LNCAP (cell line): ENCODE results near the gene RIOX2.

Experiments used
- CTCF ChIP-seq: fragments of 450-650 bp; IDR thresholded peaks from 2 replicates; pipeline ENCODE4 v1.5.1; 2017; ENCODE audit warnings: mild to moderate bottlenecking

RIOX2 gene

GRCh38 chr3:97994328-97994945 is 22.2 kb upstream of the RIOX2 start:
- no peak for TF ChIP-seq CTCF

GRCh38 chr3:97993526-97993925 is 21.3 kb upstream of the RIOX2 start:
- no peak for TF ChIP-seq CTCF

- TF ChIP-seq CTCF: no peak
Measured at GRCh38 chr3:97992547-97993173, 20.4 kb upstream of the RIOX2 start.

- no peak for TF ChIP-seq CTCF
Measured at GRCh38 chr3:97991293-97991682, 19.1 kb upstream of the RIOX2 start.

GRCh38 chr3:97990624-97991292 is 18.5 kb upstream of the RIOX2 start:
- TF ChIP-seq CTCF: no peak

- no peak for TF ChIP-seq CTCF
Measured at GRCh38 chr3:97988784-97989568, 16.7 kb upstream of the RIOX2 start.

GRCh38 chr3:97987306-97987705 is 15.1 kb upstream of the RIOX2 start:
- no peak for TF ChIP-seq CTCF
